Kidney capillary endothelial cell (primary cell): ENCODE results near the gene PRKCZ.
"Not testable (repeated sequence)": the region's sequence is repeated elsewhere in the genome, so short reads cannot be mapped to it uniquely, and the experiment has no call there.

Experiments used
- DNase-seq: peaks from one replicate; pipeline ENCODE4 v3.0.0-alpha.2; 2018; ENCODE audit warnings: low spot score

The PRKCZ gene

DNA sequence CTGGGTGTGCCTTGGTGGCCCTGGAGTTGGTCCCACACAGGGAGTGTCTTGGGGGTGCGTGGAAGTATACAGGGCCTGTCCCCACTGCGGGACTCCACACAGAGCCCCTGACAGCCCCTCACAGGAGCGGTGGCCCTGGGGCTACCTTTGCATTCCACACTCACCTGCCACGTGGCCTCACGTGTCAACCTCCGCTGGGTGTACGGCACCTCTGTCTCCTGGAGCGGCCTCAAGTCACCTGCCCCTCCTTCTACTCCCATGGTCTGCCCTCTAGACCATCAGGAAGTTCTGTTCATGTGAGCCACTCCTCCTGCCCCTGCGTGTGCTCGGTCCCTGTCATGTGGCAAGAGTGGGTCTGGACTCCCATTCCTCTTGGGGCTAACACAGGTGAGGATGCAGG, 85.7 kb downstream of the PRKCZ start:
- DNase-seq, result no peak

DNA sequence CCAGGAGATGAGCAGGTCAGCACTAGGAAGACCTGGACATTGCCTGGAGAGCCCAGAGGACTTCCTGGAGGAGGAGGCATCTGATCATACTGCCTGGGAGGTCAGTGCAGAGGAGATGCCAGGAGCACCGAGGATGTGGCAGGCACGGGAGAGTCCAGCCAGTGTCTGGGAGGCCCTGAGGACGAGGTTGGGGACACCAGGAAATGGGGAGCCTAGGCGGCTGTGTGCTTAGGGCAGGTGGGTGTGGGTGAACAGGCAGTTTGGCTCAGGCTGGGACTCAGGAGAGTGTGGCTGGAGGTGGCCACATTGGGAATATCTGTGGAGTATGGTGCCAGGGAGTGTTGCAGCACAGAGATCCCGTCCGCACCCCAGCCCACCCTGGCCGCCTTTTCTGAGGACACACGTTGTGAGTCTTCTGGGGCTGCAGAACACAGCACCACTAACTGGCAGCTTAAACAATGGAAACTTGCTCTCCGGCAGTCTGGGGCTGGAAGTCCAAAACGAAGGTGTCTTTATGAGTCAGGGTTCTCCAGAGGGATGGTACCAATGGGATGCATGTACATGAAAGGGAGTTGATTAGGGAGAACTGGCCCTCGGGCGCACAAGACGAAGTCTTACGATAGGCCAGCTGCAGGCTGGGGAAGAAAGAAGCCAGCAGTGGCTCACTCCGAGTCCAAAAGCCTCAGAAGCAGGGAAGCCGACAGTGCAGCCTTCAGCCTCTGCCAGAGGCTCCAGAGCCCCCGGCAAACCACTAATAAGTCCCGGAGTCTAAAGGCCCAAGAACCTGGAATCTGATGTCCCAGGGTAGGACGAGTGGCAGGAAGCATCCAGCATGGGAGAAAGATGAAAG, 86.4 kb downstream of the PRKCZ start:
- no peak for DNase-seq

DNA sequence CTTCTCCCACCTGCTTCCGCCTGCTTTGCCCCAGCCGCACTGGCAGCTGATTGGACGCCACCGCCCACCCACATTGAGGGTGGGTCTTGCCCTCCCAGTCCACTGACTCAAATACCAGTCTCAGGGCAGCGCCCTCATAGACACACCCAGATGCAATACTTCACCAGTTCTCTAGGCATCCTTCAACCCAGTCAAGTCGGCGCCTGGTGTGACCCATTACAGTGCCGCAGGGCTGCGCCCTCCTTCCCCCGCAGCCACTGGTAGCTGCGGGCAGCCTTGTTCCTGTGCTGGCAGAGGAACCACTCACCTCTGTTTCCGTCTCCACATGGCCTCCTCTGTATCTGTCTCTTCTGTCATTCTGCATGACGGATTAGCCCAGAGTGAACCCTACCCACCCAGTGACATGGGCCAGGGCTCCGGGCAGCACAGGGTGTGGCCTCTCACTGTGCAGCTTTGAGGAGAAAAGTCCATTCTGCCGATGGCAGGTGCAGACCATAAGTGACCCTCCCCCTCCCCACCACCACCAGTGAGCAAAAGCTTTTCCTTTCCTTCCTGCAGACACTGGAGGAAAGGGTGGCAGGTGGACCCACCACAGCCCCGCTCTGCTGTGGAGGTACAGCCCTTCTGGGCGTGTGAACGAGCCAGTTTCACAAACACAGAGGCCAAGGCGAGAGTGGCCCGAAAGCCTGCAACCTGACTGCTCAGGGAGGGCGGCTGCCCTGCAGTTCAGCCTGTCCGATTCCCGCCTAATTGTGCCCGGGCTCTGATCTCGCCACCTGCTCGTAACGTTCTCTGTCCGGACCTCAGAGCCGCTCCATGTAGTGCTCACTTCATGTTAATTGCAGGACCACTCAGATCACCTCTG, 87.3 kb downstream of the PRKCZ start:
- DNase-seq, result no peak

DNA sequence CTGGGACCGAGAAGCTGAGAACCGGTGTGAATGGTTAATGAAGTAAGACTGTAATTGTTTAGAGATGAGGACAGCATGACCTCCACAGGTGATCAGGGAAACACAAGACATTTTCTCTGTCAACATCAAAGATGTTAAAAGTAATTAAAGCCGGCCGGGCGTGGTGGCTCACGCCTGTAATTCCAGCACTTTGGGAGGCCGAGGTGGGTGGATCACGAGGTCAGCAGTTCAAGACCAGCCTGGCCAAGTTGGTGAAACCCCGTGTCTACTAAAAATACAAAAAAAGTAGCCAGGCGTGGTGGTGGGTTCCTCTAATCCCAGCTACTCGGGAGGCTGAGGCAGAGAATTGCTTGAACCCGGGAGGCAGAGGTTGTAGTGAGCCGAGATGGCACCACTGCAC, 88.9 kb downstream of the PRKCZ start:
- not testable (repeated sequence) for DNase-seq

DNA sequence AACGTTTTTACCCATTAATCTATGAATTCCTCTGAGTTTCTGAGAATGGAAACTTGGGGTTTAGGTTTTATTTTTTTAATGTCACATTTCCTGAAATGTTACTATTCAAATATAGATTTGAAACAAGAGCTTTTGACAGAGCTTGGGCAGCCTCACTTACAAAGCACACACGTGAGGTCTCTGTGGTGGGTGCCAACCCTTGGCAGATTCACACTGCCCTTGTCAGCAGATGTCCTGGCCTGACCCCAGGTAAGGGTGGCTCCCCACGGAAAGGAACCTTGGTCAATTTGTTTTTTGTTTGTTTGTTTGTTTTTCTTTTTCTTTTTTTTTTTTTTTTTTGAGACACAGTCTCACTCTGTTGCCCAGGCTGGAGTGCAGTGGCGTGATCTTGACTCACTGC, 90.8 kb downstream of the PRKCZ start:
- no peak for DNase-seq

DNA sequence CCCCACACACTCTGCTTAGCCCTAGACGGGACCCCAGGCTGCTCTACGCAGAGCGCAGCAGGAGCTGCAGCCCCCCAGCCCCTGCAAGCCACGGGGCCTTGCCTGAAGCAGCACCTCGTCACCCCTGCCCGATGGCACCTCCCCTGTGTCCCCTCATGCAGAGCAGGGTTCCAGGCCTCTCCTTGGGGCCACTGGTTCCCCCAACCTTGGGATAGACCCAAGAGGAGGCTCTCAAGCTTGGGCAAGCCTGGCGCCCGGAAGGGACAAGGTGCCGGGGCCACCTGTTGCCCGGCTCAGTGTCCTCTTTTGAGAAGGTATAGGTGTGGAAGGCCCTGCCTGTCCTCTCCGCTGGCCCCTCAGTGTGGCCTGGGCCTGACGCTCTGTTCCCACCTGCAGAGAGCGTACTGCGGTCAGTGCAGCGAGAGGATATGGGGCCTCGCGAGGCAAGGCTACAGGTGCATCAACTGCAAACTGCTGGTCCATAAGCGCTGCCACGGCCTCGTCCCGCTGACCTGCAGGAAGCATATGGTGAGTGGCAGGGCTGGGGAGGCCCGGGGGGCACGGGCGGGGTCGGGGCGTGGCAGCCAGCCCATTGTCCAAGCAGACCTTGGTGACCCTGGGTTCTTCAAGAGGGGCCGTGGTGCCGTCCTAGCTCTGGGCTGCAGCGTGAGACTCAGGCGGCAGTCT, 93.7 kb downstream of the PRKCZ start:
- DNase-seq, result no peak

DNA sequence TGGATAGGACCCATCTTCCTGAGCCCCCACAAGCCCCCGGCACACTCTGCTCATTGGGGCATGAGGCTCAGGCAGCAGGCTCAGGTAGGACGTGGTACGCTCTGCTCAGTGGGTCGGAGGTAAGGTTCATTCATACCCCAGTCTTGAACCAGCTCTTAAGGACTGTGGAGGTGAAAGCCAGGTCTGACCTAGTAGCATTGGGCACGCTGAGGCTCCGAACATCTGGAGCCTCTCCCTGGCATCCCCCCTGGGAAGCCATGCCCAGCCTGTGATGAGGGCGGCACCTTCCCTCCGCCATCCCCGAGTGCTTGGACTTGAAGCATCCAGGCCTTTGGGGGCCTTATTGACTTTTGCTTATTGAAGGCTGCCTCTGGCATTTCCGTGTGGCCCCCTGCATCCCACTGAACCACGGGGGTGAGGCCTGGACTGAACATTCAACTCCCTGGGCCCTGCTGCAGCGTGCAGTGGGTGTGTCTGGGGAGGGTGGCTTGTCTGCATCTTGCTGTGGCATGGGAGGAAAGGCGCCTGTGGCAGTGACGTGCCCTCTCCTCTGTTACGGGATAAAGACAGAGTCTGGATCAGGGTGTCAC, 94.4 kb downstream of the PRKCZ start:
- no peak for DNase-seq

DNA sequence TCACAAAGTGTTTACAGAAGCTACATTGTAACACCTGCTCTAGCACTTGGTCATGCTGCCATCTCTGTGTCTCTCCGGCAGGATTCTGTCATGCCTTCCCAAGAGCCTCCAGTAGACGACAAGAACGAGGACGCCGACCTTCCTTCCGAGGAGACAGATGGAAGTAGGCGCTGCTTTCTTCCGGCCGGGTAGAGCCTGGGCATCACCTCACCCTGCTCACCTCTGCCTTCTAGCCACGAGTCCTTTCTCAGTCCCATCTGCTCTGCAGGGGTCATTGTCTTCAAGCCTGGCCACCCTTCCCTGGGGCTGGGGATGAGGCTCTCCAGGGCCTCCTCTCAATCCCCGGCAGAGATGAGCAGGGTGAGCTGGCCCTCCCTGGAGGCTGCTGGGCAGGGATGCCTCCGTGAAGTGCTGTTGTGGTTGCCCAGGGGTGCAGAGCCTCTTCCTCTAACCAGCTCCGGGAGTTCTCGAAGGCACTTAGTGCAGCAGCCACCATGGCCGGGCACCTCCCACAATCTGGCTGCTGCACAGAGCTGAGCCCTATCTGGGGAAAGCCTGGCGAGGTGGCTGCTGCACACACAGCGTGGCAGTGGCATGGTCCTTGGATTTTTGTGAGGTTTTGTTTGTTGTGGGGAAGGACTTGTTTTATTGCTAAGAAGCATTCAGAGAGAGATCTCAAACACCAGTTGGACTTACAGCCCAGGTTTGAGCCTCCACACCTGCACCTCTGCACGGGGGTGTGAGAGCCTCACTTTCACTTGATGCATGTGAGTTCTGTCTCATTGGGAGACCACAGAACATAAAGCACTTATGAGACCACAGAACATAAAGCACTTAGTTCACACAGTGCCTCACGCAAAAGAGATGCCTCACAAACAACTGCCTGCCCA, 96.0 kb downstream of the PRKCZ start:
- DNase-seq, result no peak

DNA sequence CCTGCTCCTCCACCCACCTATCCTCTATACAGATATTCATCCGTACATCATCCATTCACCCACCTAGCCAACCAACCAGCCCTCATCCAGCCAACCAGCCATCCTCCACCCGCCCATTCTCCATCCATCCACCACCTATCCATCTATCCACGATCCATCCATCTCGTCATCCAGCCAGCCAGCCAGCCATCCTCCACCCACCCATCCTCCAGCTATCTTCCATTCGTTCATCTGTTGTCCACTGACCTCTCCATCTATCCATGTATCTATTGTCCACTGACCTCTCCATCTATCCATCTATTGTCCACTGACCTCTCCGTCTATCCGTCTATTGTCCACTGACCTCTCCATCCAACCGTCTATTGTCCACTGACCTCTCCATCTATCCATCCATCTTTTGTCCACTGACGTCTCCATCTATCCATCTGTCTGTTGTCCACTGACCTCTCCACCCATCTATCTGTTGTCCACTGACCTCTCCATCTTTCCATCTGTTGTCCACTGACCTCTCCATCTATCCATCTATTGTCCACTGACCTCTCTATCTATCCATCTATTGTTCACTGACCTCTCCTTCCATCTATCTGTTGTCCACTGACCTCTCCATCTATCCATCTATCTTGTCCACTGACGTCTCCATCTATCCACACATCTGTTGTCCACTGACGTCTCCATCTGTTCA, 96.8 kb downstream of the PRKCZ start:
- no peak for DNase-seq

DNA sequence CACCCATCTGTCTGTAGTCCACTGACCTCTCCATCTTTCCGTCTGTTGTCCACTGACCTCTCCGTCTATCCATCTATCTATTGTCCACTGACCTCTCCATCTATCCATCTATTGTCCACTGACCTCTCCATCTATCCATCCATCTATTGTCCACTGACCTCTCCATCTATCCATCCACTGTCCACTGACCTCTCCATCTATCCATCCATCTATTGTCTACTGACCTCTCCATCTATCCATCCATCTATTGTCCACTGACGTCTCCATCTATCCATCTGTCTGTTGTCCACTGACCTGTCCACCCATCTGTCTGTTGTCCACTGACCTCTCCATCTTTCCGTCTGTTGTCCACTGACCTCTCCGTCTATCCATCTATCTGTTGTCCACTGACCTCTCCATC, 97.7 kb downstream of the PRKCZ start:
- DNase-seq, result not testable (repeated sequence)

DNA sequence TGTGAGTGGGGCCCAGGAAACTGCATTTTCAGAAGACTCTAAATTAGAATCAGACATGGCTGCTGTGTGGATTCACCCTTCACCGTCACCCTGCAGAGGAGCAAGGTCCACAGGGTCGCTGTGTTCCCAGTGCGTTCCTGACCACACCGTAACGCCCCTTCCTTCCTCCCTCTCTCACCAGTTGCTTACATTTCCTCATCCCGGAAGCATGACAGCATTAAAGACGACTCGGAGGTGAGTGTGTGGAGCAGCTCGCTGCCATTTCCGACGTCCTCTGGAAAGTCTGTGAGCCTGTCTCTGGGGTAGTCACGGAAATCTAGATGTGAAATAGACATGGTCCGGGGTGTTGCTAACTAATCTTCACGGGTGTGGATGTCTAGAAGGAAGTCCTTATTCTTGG, 98.5 kb downstream of the PRKCZ start:
- peak; percentile 93 for DNase-seq

DNA sequence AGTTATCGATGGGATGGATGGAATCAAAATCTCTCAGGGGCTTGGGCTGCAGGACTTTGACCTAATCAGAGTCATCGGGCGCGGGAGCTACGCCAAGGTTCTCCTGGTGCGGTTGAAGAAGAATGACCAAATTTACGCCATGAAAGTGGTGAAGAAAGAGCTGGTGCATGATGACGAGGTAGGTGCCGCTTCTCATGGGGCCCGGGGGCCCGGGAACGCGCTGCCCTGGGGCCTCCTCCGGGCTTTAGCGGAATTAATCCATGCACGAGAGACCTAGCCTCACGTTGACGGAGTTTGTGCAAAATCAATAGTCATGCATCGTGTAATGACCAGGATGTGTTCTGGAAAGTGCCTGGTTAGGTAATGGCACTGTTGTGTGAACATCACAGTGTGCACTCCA, 100.6 kb downstream of the PRKCZ start:
- DNase-seq, result no peak

DNA sequence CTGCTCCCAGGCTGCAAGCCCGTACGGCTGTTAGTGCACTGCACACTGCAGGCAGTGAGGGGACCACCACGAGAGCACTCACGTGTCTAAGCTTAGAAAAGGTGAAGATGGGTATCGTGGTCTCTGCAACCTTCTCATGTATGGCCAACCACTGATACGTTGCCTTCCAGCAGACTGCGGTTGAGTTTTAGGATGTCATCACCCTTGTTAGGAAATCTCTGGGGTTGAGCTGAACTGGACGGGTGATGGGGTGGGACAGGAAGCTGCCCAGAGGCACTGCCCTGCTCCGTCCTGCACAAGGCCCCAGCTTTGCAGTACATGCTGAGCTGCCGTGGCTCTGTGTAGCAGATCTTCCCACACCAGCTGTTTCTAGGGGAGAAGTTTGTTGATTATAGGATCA, 101.0 kb downstream of the PRKCZ start:
- no peak for DNase-seq

DNA sequence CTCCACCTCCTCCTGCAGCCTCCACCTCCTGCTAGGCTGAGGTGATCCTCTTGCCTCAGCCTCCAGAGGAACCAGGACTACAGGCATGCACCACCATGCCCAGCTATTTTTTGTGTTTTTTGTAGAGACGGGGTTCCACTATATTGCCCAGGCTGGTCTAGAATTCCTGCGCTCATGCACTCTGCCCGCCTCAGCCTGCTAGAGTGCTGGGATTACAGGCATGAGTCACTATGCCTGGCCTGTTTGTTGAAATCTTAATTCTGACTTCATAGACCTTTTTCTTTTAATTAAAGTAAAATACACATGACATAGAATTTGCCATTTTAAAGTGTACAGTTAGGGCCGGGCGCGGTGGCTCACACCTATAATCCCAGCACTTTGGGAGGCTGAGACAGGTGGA, 101.7 kb downstream of the PRKCZ start:
- DNase-seq, result no peak

DNA sequence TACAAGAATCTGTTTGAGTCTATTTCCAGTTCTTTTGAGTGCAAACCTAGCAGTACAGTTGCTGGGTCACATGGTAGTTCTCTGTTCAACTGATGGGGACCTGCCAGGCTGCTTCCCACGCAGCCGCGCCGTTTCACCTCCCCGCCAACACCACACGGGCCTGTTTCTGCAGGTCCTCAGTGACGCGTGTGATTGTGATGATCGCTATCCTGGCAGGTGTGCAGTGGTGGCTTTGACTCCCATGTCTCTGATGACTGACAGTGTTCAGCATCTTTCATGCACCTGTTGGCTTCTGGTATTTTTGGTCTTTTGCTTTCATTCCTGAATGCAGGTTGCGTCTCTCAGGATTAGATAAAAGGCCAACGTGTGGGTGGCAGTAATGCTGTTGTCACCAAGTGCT, 102.7 kb downstream of the PRKCZ start:
- DNase-seq, result no peak

DNA sequence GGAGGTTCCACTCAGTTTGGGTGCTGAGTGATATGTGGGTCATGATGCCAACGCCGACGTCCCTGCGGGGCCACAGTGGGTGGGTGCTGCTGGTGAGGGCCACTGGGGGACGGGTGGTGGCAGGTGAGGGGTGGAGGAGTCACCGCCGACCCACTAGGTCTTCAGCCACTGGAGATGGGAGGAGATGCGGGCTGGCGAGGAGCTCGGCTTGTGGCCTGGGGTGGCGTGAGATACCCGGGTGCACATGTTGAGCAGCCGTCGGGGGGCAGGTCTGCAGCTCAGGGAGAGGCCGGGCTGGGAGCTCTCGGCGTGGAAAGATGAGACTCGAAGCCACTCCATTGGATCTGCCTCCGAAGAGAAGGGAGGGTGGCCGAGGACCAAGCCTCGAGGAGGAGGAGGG, 103.8 kb downstream of the PRKCZ start:
- DNase-seq, result no peak

DNA sequence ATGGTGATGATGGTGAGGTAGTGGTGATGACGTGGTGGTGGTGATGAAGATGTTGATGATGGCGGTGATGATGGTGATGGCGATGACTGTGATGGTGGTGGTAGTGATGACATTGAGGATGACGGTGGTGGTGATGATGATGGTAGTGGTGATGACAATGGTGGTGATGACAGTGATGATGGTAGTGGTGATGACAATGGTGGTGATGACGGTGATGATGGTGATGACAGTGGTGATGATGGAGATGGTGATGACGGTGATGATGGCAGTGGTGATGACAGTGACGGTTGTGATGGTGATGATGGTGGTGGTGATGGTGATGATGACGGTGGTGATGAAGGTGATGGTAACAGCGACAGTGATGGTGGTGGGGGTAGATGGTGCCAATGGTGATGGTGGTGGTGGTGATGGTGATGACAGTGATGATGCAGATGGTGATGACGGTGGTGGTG, 105.0 kb downstream of the PRKCZ start:
- no peak for DNase-seq

DNA sequence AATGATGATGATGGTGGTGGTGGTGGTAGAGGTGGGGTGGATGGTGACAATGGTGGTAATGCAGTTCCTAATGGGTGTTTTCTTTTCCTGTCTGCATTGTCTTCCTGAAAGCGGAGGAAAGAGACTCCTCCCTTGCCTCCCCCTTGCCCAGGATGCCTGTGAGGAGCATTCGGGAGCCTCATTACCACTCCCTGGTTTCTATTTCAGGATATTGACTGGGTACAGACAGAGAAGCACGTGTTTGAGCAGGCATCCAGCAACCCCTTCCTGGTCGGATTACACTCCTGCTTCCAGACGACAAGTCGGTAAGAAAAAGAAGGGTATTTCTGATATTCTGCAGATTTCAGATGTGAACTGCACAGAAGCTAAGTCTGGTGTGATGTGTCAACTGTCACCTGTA, 105.6 kb downstream of the PRKCZ start:
- no peak for DNase-seq

DNA sequence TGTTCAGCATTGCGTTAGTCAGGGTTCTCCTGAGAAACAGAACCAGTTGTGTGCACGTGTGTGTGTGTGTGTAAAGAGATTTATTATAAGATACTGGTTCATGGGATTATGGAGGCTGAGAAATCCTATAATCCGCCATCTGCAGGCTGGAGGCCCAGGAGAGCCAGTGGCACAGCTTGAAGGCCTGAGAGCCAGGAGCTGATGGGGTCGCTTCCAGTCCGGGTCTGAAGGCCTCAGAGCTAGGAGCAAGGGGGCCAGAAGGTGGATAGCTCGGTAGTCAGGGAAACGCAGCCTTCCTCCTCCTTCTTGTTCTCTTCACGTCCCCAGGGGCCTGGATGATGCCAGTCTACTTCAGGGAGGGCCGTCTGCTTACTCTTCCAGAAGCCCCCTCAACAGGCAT, 106.7 kb downstream of the PRKCZ start:
- no peak for DNase-seq

DNA sequence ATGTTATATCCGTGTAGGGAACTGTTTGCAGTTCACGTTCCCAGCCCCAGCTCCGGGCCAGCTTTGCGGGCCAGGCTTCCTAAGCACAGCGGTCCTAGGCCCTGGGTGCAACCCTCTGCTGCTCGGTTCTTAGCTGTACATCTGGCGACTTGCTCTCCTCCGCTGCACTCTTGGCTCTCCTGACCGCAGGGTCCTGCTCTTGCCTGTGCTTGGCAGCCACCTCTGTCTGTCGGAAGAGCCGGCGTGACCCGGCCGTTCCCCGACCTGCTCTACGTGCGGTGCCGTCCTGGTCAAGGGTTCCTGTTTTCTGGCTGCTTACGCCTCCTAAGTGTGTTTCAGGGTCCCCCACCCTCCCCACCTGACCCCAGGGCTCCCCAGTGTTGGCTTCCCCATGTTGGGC, 107.6 kb downstream of the PRKCZ start:
- DNase-seq, result no peak

DNA sequence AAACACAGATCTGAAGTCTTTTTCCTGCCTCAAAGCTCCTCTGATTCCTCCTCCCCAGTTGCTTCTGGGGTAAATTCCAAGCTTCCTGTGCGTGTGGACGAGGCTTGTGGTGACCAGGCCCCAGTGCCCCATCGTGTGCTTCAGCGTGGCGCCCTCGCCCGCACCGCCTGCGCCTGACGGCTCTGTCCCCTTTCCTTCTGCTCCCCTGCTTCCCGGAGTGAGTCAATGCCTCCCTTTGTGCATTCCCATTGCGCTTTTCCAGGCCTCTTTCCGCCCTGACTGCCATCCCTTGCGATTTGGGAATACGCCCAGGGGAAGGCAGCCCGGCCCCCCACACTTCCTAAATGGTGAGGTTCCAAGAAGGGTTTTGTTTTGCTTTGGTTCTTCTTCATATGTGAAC, 108.1 kb downstream of the PRKCZ start:
- no peak for DNase-seq
